SH-SY5Y (cell line): ENCODE results near the gene HOXB4.

Source experiments
- GATA2 ChIP-seq: IDR thresholded peaks from 2 replicates; pipeline ENCODE4 v1.6.1; 2011; ENCODE audit warnings: mild to moderate bottlenecking, low read depth, low read length
- GATA3 ChIP-seq: IDR thresholded peaks from 2 replicates; pipeline ENCODE4 v1.6.1; 2011; ENCODE audit warnings: low read depth, mild to moderate bottlenecking, low read length, moderate library complexity

GRCh38 chr17:48627118-48627597 is 49.0 kb upstream of the HOXB4 start:
- TF ChIP-seq GATA3 (no peak), GATA2 (no peak)
